ENCODE measurements around the gene CAPZB. TPM values are rescaled to one million over a fixed set of nuclear protein-coding genes. Genes with fewer than 3 reads are reported as not detected.
A peak's percentile ranks its signal among the peaks of the same experiment; 100 is the strongest.

Gene CAPZB
- total and polyA plus RNA-seq, 2 of the 4 experiments (the other 2 are of a cell fraction) = 216 to 304 TPM

DNA sequence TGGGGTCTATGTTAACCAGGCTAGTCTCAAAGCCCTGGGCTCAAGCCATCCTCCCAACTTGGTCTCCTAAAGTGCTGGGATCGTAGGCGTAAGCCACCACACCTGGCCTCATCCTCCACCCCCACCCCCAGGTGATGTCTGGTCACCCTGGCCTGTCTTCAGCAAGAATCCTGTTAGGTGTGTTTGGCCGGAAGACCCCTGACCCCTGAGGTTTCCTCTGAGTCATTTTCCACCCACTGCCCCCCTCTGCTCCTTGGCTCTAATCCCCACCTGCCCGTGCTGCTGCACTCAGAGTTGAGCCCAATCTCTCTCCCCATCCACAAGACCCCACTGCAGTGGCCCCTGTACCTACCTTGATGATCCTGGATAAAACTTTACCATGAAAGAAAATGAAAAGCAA, 148.1 kb downstream of the CAPZB start:
- peak; percentile 21 for DNase-seq
- no peak overlapping the region for H2BK20ac ChIP-seq (ENCODE audit: low read depth, low read length)
- no peak for ATAC-seq (ENCODE audit: low read depth)
- no peak overlapping the region for H3K18ac ChIP-seq (ENCODE audit: low read depth, low read length)
- H3K4me1 ChIP-seq (ENCODE audit: control insufficient read depth, insufficient read depth, low read length) = no peaks in the 10 kb centered on the region
- dilution Hi-C loops (cut with HindIII; ENCODE audit: low sequenced_read_pairs, unreplicated experiment) = no loop called here
- H2AK5ac ChIP-seq (ENCODE audit: low read depth, low read length) = no peak overlapping the region
- H3K9ac ChIP-seq (ENCODE audit: low read depth, low read length) = no peak overlapping the region
- POLR2A ChIA-PET (ENCODE audit: unreplicated experiment) = no interaction called here
- no peak overlapping the region for H3K56ac ChIP-seq (ENCODE audit: extremely low read depth, insufficient read depth, low read length)
- no peak overlapping the region for H2BK15ac ChIP-seq (ENCODE audit: low read depth, low read length)
- no peak overlapping the region for H3K27ac ChIP-seq (ENCODE audit: insufficient read depth, low read length)
- in situ Hi-C loops (cut with MboI; ENCODE audit: low sequenced_read_pairs) = no loop called here
- WGBS, 2 experiments (ENCODE audit: extremely low coverage in 2 of 2, insufficient read length in 1 of 2) = 67% methylated on average over 1 of the region's 4 CpGs; no CpG with 5 or more reads in 1 of the 2 experiments
- no peak for TF ChIP-seq CEBPB (IDR thresholded peaks at IDR 0.05; ENCODE audit: low read depth, low read length)
- TF ChIP-seq FOS (IDR thresholded peaks at IDR 0.05; ENCODE audit: low read depth, low read length) = no peak
- TF ChIP-seq, protein P1, sequence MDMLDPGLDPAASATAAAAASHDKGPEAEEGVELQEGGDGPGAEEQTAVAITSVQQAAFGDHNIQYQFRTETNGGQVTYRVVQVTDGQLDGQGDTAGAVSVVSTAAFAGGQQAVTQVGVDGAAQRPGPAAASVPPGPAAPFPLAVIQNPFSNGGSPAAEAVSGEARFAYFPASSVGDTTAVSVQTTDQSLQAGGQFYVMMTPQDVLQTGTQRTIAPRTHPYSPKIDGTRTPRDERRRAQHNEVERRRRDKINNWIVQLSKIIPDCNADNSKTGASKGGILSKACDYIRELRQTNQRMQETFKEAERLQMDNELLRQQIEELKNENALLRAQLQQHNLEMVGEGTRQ (IDR thresholded peaks at IDR 0.05; ENCODE audit: low read depth, low read length) = no peak
- no peak for TF ChIP-seq NFE2L2 (IDR thresholded peaks at IDR 0.05; ENCODE audit: low read depth, low read length)
- TF ChIP-seq POLR2A (IDR thresholded peaks at IDR 0.05; ENCODE audit: low read depth, low read length) = no peak
- TF ChIP-seq MXI1 (IDR thresholded peaks at IDR 0.05; ENCODE audit: borderline replicate concordance, low read depth, low read length) = no peak
- TF ChIP-seq, protein P2, sequence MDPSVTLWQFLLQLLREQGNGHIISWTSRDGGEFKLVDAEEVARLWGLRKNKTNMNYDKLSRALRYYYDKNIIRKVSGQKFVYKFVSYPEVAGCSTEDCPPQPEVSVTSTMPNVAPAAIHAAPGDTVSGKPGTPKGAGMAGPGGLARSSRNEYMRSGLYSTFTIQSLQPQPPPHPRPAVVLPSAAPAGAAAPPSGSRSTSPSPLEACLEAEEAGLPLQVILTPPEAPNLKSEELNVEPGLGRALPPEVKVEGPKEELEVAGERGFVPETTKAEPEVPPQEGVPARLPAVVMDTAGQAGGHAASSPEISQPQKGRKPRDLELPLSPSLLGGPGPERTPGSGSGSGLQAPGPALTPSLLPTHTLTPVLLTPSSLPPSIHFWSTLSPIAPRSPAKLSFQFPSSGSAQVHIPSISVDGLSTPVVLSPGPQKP (IDR thresholded peaks at IDR 0.05; ENCODE audit: borderline replicate concordance, low read depth, low read length) = no peak
- no peak for TF ChIP-seq MAFK (IDR thresholded peaks at IDR 0.05; ENCODE audit: low read depth, low read length)
- no peak for TF ChIP-seq CHD1 (IDR thresholded peaks at IDR 0.05; ENCODE audit: low read depth, low read length)
- no peak for TF ChIP-seq RAD21 (IDR thresholded peaks at IDR 0.05; ENCODE audit: low read length)
- H3K79me1 ChIP-seq (ENCODE audit: low read depth in 1 of 2, low read length in 2 of 2) = peaks cover 7 to 20% of the 10 kb centered on the region in 2 experiments
- H4K5ac ChIP-seq (ENCODE audit: low read depth, low read length) = no peak overlapping the region
- intact Hi-C loops (cut with micrococcal nuclease) = no loop called here
- H3K4me2 ChIP-seq (ENCODE audit: low read depth, low read length) = no peak overlapping the region
- no peak overlapping the region for H2AK9ac ChIP-seq (replicated peaks; ENCODE audit: low read depth, low read length, poor library complexity)
- no peak overlapping the region for H3K23ac ChIP-seq (ENCODE audit: low read depth, low read length)
- H3K9me3 ChIP-seq (ENCODE audit: control insufficient read depth, insufficient read depth, low read length) = no peaks in the 10 kb centered on the region
- peaks cover 16% of the 10 kb centered on the region for H3K9me1 ChIP-seq (ENCODE audit: insufficient read depth, low read length)
- CTCF ChIA-PET = no interaction called here
- H3K4ac ChIP-seq (ENCODE audit: low read depth, low read length) = no peak overlapping the region
- H3K36me3 ChIP-seq (ENCODE audit: control insufficient read depth, insufficient read depth, low read length) = peaks cover 37% of the 10 kb centered on the region
- peaks cover 22% of the 10 kb centered on the region for H4K20me1 ChIP-seq (ENCODE audit: insufficient read depth, low read length)
- H4K91ac ChIP-seq (ENCODE audit: insufficient read depth, low read depth, low read length) = no peak overlapping the region
- no peak overlapping the region for H2AFZ ChIP-seq (replicated peaks; ENCODE audit: low read length, poor library complexity)
- BruUV-seq (replicated peaks) = no TSS peak
- H2BK5ac ChIP-seq (ENCODE audit: low read depth, low read length, poor library complexity, severe bottlenecking) = no peak overlapping the region
- H3K4me3 ChIP-seq (ENCODE audit: insufficient read depth, low read depth, low read length) = no peak overlapping the region
- no peak overlapping the region for H2BK120ac ChIP-seq (ENCODE audit: low read depth, low read length)
- no peak overlapping the region for H4K8ac ChIP-seq (ENCODE audit: low read depth in 2 of 2, low read length in 2 of 2)
- no peaks in the 10 kb centered on the region for H3K27me3 ChIP-seq (ENCODE audit: control insufficient read depth, insufficient read depth, low read length)
- no peak overlapping the region for H3K14ac ChIP-seq (replicated peaks; ENCODE audit: low read depth, low read length)
